ENCODE measurements around the gene SNX8. TPM values are rescaled to one million over a fixed set of nuclear protein-coding genes. Genes with fewer than 3 reads are reported as not detected.

Gene SNX8
- total and polyA plus RNA-seq, 2 of the 13 experiments (the other 11 are each of a cell fraction or from before 2014, with no cell fraction given): 20.6 to 45.2 TPM

DNA sequence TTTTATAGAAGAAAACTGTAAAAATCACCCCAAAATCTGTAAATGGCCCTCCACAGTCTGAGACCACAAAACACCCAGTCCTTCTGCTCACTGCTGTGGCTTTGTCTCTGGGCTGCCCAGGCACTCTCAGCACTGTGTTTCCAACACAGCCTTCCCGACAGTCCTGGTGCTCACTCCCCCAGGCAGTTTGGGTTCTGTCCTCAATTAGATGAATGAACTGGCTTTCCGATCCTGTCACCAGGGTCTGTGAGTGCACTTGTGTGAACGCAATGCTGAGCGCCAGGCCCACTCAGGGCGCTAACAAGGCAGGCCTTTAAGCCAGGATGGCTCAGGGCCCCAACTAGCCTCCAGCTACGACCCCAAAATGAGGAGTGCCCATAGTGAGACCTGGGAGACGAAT lies 84.8 kb downstream of the SNX8 start:
- POLR2A ChIA-PET: no interaction called here
- Histone ChIP-seq H3K9ac (ENCODE audit: insufficient read depth, low read depth, low read length) (no peak overlapping the region), H3K79me2 (ENCODE audit: insufficient read depth, low read length) (peaks cover 62% of the 10 kb centered on the region), H3K27ac (ENCODE audit: extremely low read length, insufficient read depth, low read length) (no peak overlapping the region), H2AFZ (ENCODE audit: low read length) (no peak overlapping the region), H4K20me1 (ENCODE audit: insufficient read depth, low read length) (peaks cover 3% of the 10 kb centered on the region; the same call in 1 of the 2 replicates), H3K4me2 (ENCODE audit: low read depth, low read length) (no peak overlapping the region), H3K36me3 (replicated peaks in 1 of 2; ENCODE audit: control insufficient read depth in 1 of 2, insufficient read depth in 2 of 2, low read length in 2 of 2) (peaks cover 19 to 65% of the 10 kb centered on the region in 2 experiments), H3K4me3 (replicated peaks in 1 of 3; ENCODE audit: insufficient read depth in 1 of 3, low read depth in 2 of 3, low read length in 3 of 3) (no peak overlapping the region), H3K27me3 (ENCODE audit: control insufficient read depth in 1 of 2, insufficient read depth in 2 of 2, low read length in 2 of 2) (no peaks in the 10 kb centered on the region), H3K4me1 (ENCODE audit: insufficient read depth, low read length) (peaks cover 32% of the 10 kb centered on the region), H3K9me3 (ENCODE audit: low read length) (no peaks in the 10 kb centered on the region)
- intact Hi-C loops (cut with micrococcal nuclease; ENCODE audit: unreplicated experiment): no loop called here
- 98% methylated on average over 6 of the region's 7 CpGs for WGBS (ENCODE audit: low lambda C conversion rate)
- CTCF ChIA-PET (ENCODE audit: low intra/inter-chr PET ratio, low total read pairs): no interaction called here
- DNase-seq (ENCODE audit: low spot score): no peak
- no peak for ATAC-seq
- no TSS peak for BruUV-seq (replicated peaks)
- FAIRE-seq: no peak
- in situ Hi-C loops (cut with HindIII; ENCODE audit: extremely low pct_ligation_motif_present, low pct_unique_long_range_greater_than_20kb): no loop called here
- TF ChIP-seq TRIM24 (CRISPR knock-in tag; IDR thresholded peaks at IDR 0.05) (no peak), ZNF432 (CRISPR knock-in tag; IDR thresholded peaks at IDR 0.05; ENCODE audit: borderline replicate concordance) (no peak)

DNA sequence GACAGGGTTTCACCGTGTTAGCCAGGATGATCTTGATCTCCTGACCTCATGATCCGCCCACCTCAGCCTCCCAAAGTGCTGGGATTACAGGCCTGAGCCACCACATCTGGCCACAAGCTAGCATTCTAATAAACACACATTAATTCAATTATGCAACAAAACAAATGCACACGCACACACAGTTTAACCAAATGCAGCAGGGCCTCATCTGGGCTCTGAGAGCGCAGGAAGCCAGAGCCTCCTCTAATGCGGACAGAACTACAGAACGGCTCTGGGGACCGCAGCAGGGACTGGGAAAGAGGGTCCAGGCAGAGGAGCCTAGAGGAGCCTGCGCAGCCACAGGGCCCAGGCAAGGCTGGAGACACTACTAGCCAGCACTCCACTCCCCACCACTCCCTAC lies 85.3 kb downstream of the SNX8 start:
- ChIA-PET CTCF (ENCODE audit: low intra/inter-chr PET ratio, low total read pairs) (no interaction called here), POLR2A (no interaction called here)
- H3K27me3 ChIP-seq (ENCODE audit: control insufficient read depth in 1 of 2, insufficient read depth in 2 of 2, low read length in 2 of 2): no peaks in the 10 kb centered on the region
- peaks cover 3% of the 10 kb centered on the region; the same call in 1 of the 2 replicates for H4K20me1 ChIP-seq (ENCODE audit: insufficient read depth, low read length)
- no peak overlapping the region for H3K9ac ChIP-seq (ENCODE audit: insufficient read depth, low read depth, low read length)
- TF ChIP-seq, protein P1, sequence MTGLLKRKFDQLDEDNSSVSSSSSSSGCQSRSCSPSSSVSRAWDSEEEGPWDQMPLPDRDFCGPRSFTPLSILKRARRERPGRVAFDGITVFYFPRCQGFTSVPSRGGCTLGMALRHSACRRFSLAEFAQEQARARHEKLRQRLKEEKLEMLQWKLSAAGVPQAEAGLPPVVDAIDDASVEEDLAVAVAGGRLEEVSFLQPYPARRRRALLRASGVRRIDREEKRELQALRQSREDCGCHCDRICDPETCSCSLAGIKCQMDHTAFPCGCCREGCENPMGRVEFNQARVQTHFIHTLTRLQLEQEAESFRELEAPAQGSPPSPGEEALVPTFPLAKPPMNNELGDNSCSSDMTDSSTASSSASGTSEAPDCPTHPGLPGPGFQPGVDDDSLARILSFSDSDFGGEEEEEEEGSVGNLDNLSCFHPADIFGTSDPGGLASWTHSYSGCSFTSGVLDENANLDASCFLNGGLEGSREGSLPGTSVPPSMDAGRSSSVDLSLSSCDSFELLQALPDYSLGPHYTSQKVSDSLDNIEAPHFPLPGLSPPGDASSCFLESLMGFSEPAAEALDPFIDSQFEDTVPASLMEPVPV (CRISPR knock-in tag; IDR thresholded peaks at IDR 0.05): no peak
- TF ChIP-seq PITX1 (CRISPR knock-in tag; IDR thresholded peaks at IDR 0.05): no peak
- TF ChIP-seq NFIB (CRISPR knock-in tag; IDR thresholded peaks at IDR 0.05; ENCODE audit: borderline replicate concordance): no peak
- TF ChIP-seq ZNF556 (CRISPR knock-in tag; IDR thresholded peaks at IDR 0.05; ENCODE audit: borderline replicate concordance): no peak
- no peak for TF ChIP-seq YY1 (IDR thresholded peaks at IDR 0.05; ENCODE audit: insufficient read depth, insufficient replicate concordance, low read depth, low read length)
- TF ChIP-seq, protein P2, sequence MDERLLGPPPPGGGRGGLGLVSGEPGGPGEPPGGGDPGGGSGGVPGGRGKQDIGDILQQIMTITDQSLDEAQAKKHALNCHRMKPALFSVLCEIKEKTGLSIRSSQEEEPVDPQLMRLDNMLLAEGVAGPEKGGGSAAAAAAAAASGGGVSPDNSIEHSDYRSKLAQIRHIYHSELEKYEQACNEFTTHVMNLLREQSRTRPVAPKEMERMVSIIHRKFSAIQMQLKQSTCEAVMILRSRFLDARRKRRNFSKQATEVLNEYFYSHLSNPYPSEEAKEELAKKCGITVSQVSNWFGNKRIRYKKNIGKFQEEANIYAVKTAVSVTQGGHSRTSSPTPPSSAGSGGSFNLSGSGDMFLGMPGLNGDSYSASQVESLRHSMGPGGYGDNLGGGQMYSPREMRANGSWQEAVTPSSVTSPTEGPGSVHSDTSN (CRISPR knock-in tag; IDR thresholded peaks at IDR 0.05): no peak
- TF ChIP-seq RXRB (CRISPR knock-in tag; IDR thresholded peaks at IDR 0.05; ENCODE audit: borderline replicate concordance): no peak
- TF ChIP-seq CHD4 (IDR thresholded peaks at IDR 0.05; ENCODE audit: borderline replicate concordance, low read length): no peak
- intact Hi-C loops (cut with micrococcal nuclease; ENCODE audit: unreplicated experiment): no loop called here
- no peak overlapping the region for H3K4me2 ChIP-seq (ENCODE audit: low read depth, low read length)
- peaks cover 65% of the 10 kb centered on the region for H3K79me2 ChIP-seq (ENCODE audit: insufficient read depth, low read length)
- ATAC-seq (no peak), FAIRE-seq (no peak), DNase-seq (ENCODE audit: low spot score) (no peak)
- in situ Hi-C loops (cut with HindIII; ENCODE audit: extremely low pct_ligation_motif_present, low pct_unique_long_range_greater_than_20kb): no loop called here
- no peak overlapping the region for H3K4me3 ChIP-seq (replicated peaks in 1 of 3; ENCODE audit: insufficient read depth in 1 of 3, low read depth in 2 of 3, low read length in 3 of 3)
- H3K27ac ChIP-seq (ENCODE audit: extremely low read length, insufficient read depth, low read length): no peak overlapping the region
- H3K36me3 ChIP-seq (replicated peaks in 1 of 2; ENCODE audit: control insufficient read depth in 1 of 2, insufficient read depth in 2 of 2, low read length in 2 of 2): peaks cover 23 to 66% of the 10 kb centered on the region in 2 experiments
- no peak overlapping the region for H2AFZ ChIP-seq (ENCODE audit: low read length)
- no TSS peak for BruUV-seq (replicated peaks)
- H3K9me3 ChIP-seq (ENCODE audit: low read length): no peaks in the 10 kb centered on the region
- 89% methylated on average over 8 of the region's 8 CpGs for WGBS (ENCODE audit: low lambda C conversion rate)
- peaks cover 32% of the 10 kb centered on the region for H3K4me1 ChIP-seq (ENCODE audit: insufficient read depth, low read length)

Measured in HepG2 (cell line).